Stimulated activated CD8-positive, alpha-beta memory T cell treated with anti-CD3 and anti-CD28 coated beads, Interleukin-12 subunit alpha, Interleukin-12 subunit beta, amount 100 ng/mL, for 24 hours (primary cell): ENCODE data around the gene RHOD.
A peak's percentile ranks its signal among the peaks of the same experiment; 100 is the strongest.

Experiments used
- DNase-seq: peaks from one replicate; pipeline ENCODE4 v3.0.0-alpha.2; 2020; ENCODE audit errors: extremely low read depth

Gene RHOD

DNA sequence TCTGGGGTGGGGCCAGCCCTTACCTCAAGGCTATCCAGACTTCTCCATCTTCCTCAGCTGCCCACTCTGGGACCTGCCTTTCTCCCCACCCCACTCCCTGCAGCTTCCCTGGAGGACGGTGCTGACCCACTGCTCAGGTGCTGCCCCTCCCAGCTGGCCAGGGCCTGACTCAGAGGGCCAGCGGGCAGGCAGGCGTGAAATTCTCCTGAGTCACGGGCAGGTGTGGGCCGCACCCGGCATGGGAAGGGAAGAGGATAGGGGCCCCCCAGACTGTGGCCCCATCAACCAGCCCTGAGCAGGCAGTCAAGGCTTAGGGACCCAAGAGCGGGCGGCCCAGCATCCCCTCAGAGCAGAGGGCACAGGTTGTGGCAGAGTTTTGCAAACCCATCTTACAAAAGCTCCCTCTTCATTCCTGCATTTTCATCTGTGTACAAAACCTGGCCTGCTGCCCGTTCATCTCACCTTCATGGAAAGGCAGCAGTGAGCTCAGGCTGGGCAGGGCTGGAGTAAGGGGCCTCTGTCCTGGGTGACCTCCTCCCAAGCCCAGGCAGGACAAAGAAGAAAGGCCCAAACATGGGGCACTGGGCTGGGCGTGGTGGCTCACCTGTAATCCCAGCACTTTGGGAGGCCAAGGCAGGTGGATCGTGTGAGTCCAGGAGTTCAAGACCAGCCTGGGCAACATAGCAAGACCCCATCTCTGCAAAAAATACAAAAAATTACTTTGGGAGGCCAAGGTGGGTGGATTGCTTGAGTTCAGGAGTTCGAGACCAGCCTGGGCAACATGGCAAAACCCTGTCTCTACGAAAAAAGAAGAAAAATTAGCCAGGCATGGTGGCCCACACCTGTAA is 6.1 kb downstream of the RHOD start:
- DNase-seq, result no peak

DNA sequence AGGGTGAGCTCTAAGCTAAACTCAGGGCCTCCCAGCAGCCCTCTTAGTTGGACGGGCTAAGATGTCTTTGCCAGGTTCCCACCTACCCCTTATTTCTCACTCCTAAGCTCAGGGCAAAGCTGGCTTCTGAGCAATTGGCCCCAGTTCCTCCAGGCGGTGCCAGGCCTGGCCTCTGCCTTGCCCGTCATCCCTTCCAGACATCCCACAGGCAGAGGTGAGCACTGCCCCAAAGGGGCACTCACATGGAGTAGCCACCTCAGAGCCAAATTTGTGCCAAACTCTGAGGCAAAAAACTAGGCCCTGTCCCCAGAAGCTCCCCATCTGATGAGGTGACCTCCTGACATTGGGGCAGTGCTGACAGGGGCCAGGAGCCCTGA is 9.7 kb downstream of the RHOD start:
- DNase-seq, result no peak

DNA sequence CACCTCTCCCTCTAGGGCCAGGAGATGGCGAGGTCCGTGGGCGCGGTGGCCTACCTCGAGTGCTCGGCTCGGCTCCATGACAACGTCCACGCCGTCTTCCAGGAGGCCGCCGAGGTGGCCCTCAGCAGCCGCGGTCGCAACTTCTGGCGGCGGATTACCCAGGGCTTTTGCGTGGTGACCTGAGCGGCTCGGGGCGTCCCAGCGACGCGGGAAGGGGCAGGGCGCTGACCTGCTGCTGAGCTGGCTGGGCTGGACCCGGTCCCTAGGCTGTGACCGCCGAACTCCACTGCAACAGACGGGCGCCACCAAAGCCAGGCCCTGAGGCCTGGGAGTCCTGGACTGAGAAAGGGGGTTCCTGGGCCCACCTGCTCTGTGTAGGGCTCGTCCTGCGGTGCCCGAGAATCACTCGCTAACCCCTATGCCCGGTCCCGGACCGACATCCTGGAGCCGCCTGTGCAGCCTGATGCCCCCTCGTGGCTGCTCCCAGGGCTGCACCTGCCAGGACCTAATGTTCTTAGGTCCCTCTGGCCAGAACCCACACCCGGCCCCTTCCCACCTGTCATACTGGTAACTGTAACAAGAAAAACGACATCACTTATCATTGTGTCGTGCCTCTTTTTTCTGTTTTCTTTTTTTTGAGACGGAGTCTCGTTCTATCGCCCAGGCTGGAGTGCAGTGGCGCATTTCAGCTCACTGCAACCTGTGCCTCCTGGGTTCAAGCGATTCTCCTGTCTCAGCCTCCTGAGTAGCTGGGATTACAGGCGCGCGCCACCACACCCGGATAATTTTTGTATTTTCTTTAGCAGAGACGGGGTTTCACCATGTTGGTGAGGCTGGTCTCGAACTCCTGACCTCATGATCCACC is 15.0 kb downstream of the RHOD start:
- peak; percentile 36 for DNase-seq

DNA sequence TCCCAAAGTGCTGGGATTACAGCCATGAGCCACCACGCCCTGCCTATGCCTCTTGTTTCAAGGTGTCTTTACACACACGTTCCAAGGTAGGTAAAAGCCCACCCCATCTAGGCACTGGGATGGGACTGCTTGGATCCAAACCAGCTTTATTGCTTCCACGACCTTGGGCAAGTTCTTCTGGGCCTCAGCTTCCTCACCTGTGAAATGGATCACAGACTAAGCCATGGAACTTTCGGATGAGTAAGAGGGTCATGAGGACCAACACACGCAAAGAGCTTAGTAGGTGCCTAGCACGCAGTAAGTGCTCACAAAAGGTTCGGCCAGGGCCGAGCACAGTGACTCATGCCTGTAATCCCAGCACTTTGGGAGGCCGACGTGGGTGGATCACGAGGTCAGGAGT is 15.6 kb downstream of the RHOD start:
- DNase-seq, result no peak

DNA sequence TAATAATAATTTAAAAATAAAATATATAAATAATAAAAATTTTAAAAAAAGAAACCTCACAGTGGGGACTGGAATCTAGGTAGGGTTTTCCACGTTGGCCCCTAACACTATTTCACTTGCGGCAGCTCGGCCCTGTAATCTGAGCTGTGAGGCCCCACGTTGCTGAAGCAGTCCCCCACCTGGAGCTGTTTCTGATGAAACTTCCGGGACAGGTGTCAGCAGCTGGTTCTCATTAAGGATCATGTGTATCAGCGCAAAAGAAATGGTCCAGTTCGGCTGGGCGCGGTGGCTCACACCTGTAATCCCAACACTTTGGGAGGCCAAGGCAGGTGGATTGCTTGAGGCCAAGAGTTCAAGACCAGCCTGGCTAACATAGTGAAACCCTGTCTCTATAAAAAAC is 17.3 kb downstream of the RHOD start:
- DNase-seq, result no peak

DNA sequence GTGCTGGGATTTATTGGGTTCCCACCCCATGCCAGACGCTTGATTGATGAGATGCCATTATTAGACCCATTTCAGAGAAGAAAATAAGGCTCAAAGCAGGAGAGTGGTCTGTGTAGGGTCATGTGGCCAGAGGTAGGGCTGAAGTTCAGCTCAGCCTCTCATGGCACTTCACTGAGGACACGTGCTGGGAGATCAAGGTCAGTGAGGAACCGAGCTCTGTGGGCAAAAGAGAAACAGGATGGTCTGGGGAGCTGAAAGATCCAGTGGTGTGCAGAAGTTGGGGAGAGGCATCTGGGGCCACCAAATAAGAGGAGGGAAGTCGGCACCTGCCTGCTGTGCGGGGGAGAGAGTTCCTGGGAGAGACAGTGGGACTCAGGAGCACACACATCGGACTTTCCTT is 19.6 kb downstream of the RHOD start:
- DNase-seq, result no peak

DNA sequence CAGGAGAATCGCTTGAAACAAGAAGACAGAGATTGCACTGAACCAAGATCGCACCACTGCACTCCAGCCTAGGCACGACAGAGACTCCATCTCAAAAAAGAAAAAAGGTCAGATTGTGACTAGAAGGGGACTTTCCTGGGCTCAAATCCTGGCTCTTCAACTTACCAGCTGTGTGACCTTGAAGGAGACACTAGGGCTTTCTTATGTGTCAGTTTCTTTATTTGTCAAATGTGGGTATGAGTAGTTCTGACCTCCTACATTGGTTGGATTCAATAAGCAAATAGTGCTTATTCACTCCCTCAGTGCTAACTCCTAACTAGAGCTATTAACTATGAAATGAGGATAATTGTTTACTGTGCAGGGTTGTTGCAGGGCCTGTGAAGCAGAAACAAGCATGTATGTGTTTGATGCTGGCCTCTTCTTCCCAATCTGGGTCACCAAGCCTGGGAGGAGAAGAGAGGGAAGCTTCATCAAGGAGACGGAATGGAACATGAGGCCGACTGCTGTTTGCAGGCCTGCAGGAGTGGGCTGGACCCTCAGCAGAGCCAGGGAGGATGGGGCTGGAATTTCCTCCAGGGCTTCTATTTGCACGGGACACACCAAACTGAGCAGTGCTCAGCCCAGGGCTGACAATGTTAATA is 22.5 kb downstream of the RHOD start:
- DNase-seq, result no peak

DNA sequence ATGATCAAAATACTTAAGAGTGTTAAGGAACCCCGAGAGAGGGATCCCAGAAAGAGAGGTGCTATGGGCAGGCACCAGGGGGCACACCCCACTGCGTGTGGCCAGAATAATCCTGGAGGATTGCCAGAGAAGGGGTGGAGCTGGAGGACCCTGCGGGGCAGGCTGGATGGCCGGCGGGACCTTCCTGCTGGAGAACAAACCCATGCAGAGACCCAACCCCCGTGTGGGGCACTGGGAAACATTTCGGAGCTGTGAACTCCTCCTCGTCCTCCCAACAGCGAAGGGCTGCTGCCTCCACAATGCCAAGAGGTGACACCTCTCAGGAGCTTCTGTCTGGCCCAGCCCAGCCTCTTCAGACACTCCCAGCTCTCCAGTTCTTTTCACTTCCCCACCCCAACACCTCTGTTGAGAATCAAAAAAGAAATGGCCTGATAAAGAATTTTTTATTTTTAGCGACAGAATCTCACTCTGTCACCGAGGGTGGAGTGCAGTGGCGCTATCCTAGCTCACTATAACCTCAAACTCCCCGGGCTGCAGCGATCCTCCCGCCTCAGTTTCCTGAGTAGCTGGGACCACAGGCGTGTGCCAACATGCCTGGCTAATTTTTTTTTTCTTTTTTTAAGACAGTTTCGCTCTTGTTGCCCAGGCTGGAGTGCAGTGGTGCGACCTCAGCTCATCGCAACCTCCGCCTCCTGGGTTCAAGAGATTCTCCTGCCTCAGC is 25.6 kb downstream of the RHOD start:
- no peak for DNase-seq

DNA sequence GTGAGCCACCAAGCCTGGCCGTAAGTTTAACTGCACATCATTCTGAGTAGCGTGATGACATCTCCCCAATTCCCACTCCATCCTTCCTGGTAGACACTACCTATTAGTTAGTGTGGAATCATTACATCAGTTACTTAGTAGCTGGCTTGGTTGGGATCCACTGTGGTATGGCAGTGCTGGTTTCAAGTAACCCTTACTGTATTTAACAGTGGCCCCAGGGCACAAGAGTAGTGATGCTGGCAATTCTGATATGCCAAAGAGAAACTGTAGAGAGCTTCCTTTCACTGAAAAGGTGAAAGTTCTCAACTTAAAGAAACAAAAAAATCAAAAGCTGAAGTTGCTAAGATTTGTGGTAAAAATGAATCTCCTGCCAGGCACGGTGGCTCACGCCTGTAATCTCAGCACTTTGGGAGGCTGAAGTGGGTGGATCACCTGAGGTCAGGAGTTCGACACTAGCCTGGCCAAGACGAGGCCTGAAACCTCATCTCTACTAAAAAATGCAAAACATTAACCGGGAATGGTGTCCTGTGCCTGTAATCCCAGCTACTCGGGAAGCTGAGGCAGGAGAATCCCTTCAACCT is 27.2 kb downstream of the RHOD start:
- DNase-seq, result no peak

DNA sequence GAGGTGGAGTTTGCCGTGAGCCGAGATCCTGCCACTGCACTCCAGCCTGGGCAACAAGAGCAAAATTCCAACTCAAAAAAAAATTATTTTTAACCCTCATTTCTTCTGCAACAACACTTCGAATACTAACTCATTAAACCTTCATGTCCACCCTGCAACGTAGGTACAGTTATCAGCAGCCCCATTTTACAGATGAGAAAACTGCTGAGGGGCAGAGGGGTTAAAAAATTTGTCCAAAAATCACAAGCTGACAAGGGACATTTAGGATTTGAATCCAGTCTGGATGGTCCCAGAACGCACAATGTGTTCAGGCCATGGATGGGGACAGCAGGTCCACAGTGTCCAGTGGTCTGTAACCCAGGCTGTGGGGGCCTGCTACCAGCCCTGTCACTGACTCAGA is 29.0 kb downstream of the RHOD start:
- no peak for DNase-seq

DNA sequence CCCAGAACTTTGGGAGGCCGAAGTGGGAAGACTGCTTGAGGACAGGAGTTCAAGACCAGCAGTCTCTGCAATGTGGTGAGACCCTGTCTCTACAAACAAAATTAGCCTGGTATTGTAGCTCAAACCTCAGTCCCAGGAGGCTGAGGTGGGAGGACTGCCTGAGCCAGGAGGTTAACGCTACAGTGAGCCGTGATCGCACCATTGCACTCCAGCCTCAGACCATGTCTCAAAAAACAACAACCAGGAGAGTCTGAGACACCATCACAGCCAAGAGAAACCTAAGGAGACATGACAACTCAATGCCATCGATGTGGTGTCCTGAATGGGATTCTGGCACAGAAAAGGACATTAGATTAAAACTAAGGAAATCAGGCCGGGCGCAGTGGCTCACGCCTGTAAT is 34.1 kb downstream of the RHOD start:
- no peak for DNase-seq

DNA sequence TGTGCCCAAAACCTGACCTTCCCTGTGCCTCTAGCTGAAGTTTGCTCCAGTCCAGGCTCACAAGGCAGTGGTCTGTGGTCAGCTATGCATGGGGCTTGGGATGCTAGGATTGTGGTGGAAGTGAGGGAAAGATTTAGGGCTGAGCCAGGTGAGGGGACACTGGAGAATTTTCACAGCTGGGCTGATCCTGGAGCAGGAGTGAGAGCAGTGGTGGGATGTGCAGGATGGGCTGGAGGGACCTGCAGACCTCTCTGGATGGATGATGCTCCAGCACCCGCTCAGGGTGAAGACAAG is 38.5 kb downstream of the RHOD start:
- DNase-seq, result no peak

DNA sequence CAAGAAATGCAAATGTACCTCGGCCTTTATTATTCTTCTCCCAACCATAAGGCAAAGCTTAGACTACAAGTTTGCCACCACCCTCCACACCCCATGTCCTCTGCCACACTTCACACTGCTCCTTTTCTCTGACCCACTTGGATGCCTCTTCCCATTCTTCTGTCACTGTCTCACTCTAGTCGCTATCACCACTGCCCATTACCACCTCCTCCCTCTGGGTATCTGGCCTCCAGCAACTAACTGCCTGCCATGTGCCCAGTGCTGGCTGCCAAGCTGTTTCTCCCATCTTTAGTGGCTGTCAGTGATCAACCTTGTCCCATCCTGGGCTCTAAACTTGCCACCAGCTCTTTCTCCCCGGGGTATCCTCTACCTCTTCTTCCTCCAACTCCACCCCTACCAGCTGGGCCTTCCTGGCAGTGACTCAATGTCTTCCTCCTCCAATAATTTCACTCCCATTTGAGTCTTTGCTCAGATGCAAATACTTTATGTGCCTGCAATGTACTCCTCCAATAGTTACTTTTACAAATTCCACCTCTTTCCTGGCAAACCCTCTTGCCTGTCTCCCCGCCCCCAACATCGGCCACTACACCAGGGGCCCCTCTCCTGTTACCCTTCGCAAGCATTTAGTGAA is 42.3 kb downstream of the RHOD start:
- DNase-seq, result no peak

DNA sequence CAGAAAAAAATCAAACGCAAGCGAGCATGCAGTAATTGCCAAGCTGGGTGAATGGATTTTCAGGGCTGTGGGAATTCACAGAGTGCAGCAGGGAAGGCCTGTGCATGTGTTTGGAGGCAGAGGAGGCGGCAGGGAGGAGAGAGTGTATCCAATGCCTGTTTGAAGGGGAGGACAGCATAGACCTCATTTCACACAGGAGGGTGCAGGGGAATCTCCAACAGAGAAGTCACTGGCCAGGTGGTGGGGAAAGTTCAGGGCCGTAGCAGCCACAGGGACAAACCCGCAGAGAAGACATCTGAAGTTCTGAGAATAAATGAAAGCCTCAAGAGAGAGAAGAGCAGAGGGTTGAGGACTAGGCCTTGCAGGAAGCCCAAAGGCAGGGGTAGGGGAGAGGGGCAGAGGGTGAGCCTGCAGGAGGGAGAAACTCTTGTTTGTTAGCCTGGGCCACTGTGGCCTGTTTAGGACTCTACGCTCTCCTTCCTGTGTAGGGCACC is 43.2 kb downstream of the RHOD start:
- DNase-seq, result no peak

DNA sequence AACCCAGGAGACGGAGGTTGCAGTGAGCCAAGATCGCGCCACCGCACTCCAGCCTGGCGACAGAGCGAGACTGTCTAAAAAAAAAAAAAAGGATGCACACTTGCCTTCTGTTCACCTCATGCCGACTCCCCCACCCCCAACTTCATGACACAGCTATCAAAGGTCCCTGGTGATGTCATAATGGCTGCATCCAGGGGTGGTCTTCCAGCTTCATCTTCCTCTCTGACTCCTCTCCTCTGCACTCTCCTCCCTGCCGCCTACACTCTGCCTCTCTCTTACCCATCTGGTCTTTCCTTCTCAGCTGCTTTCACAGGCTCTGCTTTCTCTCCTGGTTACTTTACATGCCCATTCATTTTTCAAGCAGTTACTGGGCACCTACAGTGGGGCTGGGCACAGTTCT is 46.0 kb downstream of the RHOD start:
- no peak for DNase-seq

DNA sequence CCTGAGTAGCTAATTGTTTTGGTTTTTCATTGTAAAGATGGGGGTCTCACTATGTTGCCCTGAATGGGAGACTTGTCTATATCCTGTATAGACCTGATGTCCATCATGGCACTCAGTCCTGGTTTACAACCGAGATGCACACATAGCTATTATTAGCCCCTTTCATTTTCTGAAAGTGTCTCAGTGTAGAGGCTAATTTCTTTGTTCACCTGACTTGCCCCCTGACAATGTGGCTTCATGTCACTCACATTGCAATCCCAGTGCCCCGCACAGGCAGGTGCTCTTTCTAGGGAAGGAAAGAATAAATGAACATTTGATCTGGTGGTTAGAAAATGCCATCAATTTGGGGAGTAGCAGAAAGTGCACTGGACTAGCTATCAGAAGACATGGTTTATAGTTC is 49.3 kb downstream of the RHOD start:
- DNase-seq, result no peak

DNA sequence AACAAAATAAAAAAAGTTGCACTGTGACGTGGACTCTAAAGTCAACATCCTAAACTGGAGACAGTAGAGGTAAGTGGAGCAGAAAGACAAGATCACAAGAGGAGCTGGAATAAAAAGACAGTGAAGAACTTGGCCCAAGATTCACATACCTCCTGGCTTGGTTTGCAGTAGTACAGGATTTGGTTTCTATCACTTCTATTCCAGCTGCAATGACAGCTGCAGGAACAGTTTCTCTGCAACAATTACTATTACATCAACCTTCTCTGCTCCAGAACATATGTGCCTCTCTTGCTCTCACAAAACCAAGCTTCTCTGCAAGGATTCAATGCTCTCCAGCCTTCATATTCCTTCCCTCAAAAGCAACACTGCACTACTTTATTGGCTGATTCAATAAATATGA is 54.6 kb downstream of the RHOD start:
- no peak for DNase-seq

DNA sequence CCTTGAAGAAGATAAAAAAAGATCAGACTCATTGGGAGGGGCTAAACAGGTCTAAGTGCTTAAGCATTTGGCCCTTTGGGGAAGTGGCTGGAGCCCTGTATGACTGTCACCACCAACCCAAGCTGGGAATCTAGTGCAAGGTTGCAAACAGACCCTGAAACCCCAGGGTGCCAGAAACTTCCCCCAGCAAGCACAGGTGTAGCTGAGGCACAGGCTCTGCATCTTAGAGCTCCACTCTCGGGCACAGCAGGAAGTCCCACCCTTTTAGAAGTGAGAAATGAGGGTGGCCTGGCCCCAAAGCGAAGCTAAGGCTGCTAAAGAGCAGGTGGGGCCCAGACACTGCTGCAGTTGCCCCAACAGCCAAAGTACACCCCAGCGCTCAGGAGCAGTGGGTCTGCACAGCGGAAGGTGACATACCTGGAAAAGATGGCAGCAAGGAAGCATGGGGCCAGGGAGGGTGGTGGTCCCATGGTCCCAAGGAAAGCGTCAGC is 56.6 kb downstream of the RHOD start:
- no peak for DNase-seq

DNA sequence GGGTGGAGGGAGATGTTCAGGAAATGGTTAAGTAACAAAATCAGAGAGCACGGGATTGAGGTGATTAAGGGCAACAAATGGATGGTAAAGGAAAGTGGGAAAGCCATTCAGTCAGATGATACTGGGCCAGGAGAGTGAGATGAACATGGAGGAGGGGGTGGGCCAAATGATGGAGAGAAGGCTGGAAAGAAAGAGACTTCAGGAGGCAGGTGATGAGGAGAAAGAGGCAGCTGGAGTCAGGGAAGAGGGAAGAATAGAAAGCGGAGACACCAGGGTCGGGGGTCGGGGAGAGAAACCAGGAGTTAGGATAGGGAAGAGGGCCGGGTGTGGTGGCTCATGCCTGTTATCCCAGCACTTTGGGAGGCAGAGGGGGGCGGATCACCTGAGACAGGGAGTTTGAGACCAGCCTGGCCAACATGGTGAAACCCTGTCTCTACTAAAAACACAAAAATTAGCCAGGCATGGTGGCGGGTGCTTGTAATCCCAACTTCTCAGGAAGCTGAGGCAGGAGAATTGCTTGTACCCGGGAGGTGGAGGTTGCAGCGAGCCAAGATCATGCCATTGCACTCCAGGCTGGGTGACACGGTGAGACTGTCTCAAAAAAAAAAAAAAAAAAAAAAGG is 57.7 kb downstream of the RHOD start:
- DNase-seq, result no peak

DNA sequence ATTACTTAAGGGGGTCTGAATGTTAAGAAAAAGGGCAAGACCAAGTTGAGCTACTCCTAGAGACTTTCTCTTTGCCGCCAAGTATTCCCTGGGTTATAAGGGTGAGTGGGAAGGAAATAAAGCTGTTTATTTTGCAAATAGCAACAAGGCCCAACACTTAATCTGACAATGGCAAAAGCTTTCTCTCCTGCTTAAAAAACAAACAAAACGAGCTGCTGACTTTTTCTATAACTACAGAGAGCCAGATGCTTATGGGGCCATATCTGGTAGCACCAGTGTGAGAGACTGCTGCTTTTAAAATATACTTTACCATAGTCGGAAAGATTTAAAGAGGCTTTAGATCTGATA is 60.1 kb downstream of the RHOD start:
- DNase-seq, result no peak

DNA sequence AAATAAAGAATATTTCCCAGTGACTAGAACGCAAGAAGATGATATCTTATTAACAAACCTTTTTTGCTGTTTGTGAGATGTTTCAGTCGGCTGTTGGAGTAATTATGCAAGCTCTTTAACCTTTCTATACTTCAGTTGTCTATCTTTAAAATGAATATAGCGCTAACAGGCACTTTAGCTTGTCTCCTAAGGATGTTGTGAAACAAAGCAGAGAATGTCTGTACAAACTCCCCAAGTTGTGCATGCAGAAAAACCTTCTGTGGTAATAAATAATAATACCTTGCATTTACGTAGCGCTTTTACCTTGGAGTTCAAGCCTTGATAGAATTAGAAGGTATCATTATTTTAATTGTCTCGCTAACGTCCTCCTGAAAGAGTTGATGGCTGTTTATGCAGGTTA is 60.5 kb downstream of the RHOD start:
- DNase-seq, result no peak
